GM23338 (cell line): Measurements from ENCODE around the gene ACSF3. TPM values are rescaled to one million over a fixed set of nuclear protein-coding genes. Genes with fewer than 3 reads are reported as not detected.

Source experiments
- ATAC-seq: fragments of 200-7000 bp; cut with Tn5 transposase; 3 replicates; pipeline ENCODE4 v1.9.1; 2020
- DNase-seq: peaks from one replicate; pipeline ENCODE4 v3.0.0-alpha.2; 2015; ENCODE audit warnings: low spot score
- H2AFZ ChIP-seq: fragments of 200-600 bp; sonication (generic); 2 replicates; pipeline ENCODE4 v1.8.0; 2016; ENCODE audit warnings: antibody characterized with exemption, mild to moderate bottlenecking, moderate library complexity
- H3F3A ChIP-seq: fragments of 200-600 bp; sonication (generic); replicated peaks from 2 replicates; pipeline ENCODE4 v1.8.0; 2017; ENCODE audit warnings: antibody characterized with exemption, mixed run types, low read depth
- H3K27ac ChIP-seq: fragments of 200-600 bp; sonication (generic); 2 replicates; pipeline ENCODE4 v1.6.1; 2016; ENCODE audit warnings: low read depth
- H3K27me3 ChIP-seq: fragments of 200-600 bp; sonication (generic); 2 replicates; pipeline ENCODE4 v1.8.0; 2016; ENCODE audit warnings: mild to moderate bottlenecking, mixed run types, moderate library complexity; ENCODE audit not compliant: insufficient read depth
- H3K36me3 ChIP-seq: fragments of 200-600 bp; sonication (generic); 2 replicates; pipeline ENCODE4 v1.8.0; 2016; ENCODE audit warnings: mild to moderate bottlenecking; ENCODE audit not compliant: insufficient read depth
- H3K4me1 ChIP-seq: fragments of 200-600 bp; sonication (generic); 2 replicates; pipeline ENCODE4 v1.8.0; 2016; ENCODE audit warnings: mild to moderate bottlenecking, moderate library complexity; ENCODE audit not compliant: insufficient read depth
- H3K4me2 ChIP-seq: fragments of 200-600 bp; sonication (generic); 2 replicates; pipeline ENCODE4 v1.7.1; 2017; ENCODE audit warnings: mixed run types
- H3K4me3 ChIP-seq: fragments of 200-600 bp; sonication (generic); 2 replicates; pipeline ENCODE4 v1.6.1; 2016; ENCODE audit warnings: mixed run types
- H3K79me2 ChIP-seq: fragments of 200-600 bp; sonication (generic); replicated peaks from 2 replicates; pipeline ENCODE4 v1.8.0; 2017; ENCODE audit warnings: mild to moderate bottlenecking; ENCODE audit not compliant: insufficient read depth
- H3K9me2 ChIP-seq: fragments of 200-600 bp; sonication (generic); 2 replicates; pipeline ENCODE4 v1.8.0; 2017; ENCODE audit not compliant: insufficient read depth
- H4K20me1 ChIP-seq: fragments of 200-600 bp; sonication (generic); replicated peaks from 2 replicates; pipeline ENCODE4 v1.8.0; 2017; ENCODE audit warnings: mild to moderate bottlenecking; ENCODE audit not compliant: insufficient read depth
- H3K27ac Mint-ChIP-seq: 2 replicates; pipeline ENCODE4 v1.8.0; 2020; ENCODE audit warnings: inconsistent platforms, mild to moderate bottlenecking, moderate library complexity, mixed read lengths
- H3K27me3 Mint-ChIP-seq: 3 replicates; pipeline ENCODE4 v1.8.0; 2022; ENCODE audit warnings: low read depth, mild to moderate bottlenecking, moderate library complexity, mixed read lengths, inconsistent platforms; ENCODE audit not compliant: insufficient read depth, poor library complexity
- H3K36me3 Mint-ChIP-seq: 3 replicates; pipeline ENCODE4 v1.8.0; 2021; ENCODE audit warnings: low read depth, mild to moderate bottlenecking, inconsistent platforms, moderate library complexity, mixed read lengths
- H3K4me1 Mint-ChIP-seq: 3 replicates; pipeline ENCODE4 v1.8.0; 2020; ENCODE audit warnings: mild to moderate bottlenecking, inconsistent platforms, mixed read lengths
- H3K4me3 Mint-ChIP-seq: 3 replicates; pipeline ENCODE4 v1.8.0; 2021; ENCODE audit warnings: moderate library complexity, mild to moderate bottlenecking, inconsistent platforms, mixed read lengths
- H3K9me3 Mint-ChIP-seq: 3 replicates; pipeline ENCODE4 v1.8.0; 2020; ENCODE audit warnings: moderate library complexity, mild to moderate bottlenecking, inconsistent platforms, mixed read lengths
- CTCF ChIP-seq, 2 experiments: fragments of 200-600 bp in 1 of 2; sonication (generic) in 1 of 2; conservative IDR thresholded peaks; 2 replicates each; pipeline versions ENCODE4 v1.5.1 to v1.6.1; 2016 to 2017; ENCODE audit warnings: antibody characterized with exemption in 2 of 2, low read depth in 2 of 2, mild to moderate bottlenecking in 2 of 2, moderate library complexity in 1 of 2
- ETS1 ChIP-seq: IDR thresholded peaks from 2 replicates; pipeline ENCODE4 v1.6.1; 2016; ENCODE audit warnings: antibody characterized with exemption
- EZH2 ChIP-seq: fragments of 200-600 bp; sonication (generic); IDR thresholded peaks from one replicate; pipeline ENCODE4 v1.8.0; 2017; ENCODE audit warnings: antibody characterized with exemption, mild to moderate bottlenecking, low read depth; ENCODE audit not compliant: unreplicated experiment
- EZH2phosphoT487 ChIP-seq: fragments of 200-600 bp; sonication (generic); IDR thresholded peaks from one replicate; pipeline ENCODE4 v1.8.1; 2018; ENCODE audit warnings: antibody characterized with exemption; ENCODE audit not compliant: unreplicated experiment
- NANOG ChIP-seq: IDR thresholded peaks from 2 replicates; pipeline ENCODE4 v1.6.1; 2016; ENCODE audit warnings: antibody characterized with exemption, borderline replicate concordance
- POLR2AphosphoS5 ChIP-seq: IDR thresholded peaks from 2 replicates; pipeline ENCODE4 v1.6.1; 2016; ENCODE audit warnings: antibody characterized with exemption, low read depth
- REST ChIP-seq: IDR thresholded peaks from one replicate; pipeline ENCODE4 v1.6.1; 2018; ENCODE audit warnings: antibody characterized with exemption; ENCODE audit not compliant: unreplicated experiment
- ZNF114 ChIP-seq: fragments of 250-450 bp; sonication (Bioruptor Pico); IDR thresholded peaks from 2 replicates; pipeline ENCODE4 v1.5.0; 2020; ENCODE audit warnings: mild to moderate bottlenecking, moderate library complexity
- polyA plus RNA-seq: library from polyadenylated mRNA; unstranded; fragments of >200 nt; fragmentation: Nextera tagmentation; extraction: Ambion mirVana; gene quantifications from 2 replicates; pipeline ENCODE4 v1.2.1, GENCODE V29; 2016
- total RNA-seq: library from RNA; depleted of rRNA; stranded (reverse); fragments of >200 nt; shearing (Covaris generic); gene quantifications from 2 replicates; pipeline ENCODE4 v1.2.3, GENCODE V29; 2014
- TF ChIP-seq, protein P1 (sequence below): fragments of 250-450 bp; sonication (Bioruptor Pico); IDR thresholded peaks from 2 replicates; pipeline ENCODE4 v1.5.0; 2020; ENCODE audit warnings: mild to moderate bottlenecking, moderate library complexity

ACSF3 gene
- total and polyA plus RNA-seq, 2 experiments from 2014 or later = 12.8 to 23.1 TPM

DNA sequence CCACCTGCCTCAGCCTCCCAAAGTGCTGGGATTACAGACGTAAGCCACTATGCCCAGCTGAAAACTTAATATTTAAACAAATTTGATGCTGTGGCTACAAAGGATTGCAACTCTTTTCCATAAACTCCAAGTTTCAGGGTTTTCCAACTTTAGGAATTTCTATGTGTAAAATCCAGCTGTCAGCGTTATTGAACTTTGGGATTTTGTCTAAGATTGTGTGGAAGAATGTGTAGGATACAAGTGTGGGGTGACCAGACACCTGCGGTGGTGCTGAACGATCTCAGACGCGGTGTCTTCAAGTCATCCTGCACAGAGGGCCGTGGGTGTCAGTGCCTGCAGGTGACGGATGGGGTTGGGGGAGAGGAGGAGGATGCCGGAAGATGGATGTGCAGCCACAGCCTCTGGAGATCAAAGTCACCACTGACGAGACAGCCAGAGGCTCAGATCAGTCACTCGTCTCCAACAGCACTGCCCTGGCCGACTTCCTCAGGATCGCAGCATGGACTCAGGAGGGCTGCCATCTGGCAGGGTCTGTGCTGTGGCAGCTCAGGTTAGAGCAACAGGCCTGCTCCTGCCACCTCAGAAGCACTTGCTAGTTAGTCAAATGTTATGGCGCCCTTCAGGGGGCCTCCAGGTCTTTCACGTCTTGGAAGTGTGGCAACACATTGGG, 13.0 kb downstream of the ACSF3 start:
- Histone ChIP-seq H3K27me3 (no peaks in the 10 kb centered on the region), H3K4me1 (no peaks in the 10 kb centered on the region), H3K36me3 (no peaks in the 10 kb centered on the region), H4K20me1 (peaks cover 3% of the 10 kb centered on the region; the same call in 1 of the 2 replicates), H3F3A (no peaks in the 10 kb centered on the region), H3K4me3 (no peak overlapping the region), H3K27ac (no peak overlapping the region), H3K79me2 (peaks cover 9% of the 10 kb centered on the region), H2AFZ (no peak overlapping the region), H3K9me2 (no peaks in the 10 kb centered on the region), H3K4me2 (no peak overlapping the region)
- Mint-ChIP-seq H3K9me3 (no peaks in the 10 kb centered on the region), H3K4me1 (no peaks in the 10 kb centered on the region), H3K36me3 (peaks cover 44% of the 10 kb centered on the region), H3K27me3 (peaks cover 5% of the 10 kb centered on the region), H3K27ac (no peak overlapping the region), H3K4me3 (no peak overlapping the region)
- ATAC-seq = no peak
- DNase-seq = no peak
- no peak for TF ChIP-seq ZNF114 (CRISPR knock-in tag)
- TF ChIP-seq, protein P1, sequence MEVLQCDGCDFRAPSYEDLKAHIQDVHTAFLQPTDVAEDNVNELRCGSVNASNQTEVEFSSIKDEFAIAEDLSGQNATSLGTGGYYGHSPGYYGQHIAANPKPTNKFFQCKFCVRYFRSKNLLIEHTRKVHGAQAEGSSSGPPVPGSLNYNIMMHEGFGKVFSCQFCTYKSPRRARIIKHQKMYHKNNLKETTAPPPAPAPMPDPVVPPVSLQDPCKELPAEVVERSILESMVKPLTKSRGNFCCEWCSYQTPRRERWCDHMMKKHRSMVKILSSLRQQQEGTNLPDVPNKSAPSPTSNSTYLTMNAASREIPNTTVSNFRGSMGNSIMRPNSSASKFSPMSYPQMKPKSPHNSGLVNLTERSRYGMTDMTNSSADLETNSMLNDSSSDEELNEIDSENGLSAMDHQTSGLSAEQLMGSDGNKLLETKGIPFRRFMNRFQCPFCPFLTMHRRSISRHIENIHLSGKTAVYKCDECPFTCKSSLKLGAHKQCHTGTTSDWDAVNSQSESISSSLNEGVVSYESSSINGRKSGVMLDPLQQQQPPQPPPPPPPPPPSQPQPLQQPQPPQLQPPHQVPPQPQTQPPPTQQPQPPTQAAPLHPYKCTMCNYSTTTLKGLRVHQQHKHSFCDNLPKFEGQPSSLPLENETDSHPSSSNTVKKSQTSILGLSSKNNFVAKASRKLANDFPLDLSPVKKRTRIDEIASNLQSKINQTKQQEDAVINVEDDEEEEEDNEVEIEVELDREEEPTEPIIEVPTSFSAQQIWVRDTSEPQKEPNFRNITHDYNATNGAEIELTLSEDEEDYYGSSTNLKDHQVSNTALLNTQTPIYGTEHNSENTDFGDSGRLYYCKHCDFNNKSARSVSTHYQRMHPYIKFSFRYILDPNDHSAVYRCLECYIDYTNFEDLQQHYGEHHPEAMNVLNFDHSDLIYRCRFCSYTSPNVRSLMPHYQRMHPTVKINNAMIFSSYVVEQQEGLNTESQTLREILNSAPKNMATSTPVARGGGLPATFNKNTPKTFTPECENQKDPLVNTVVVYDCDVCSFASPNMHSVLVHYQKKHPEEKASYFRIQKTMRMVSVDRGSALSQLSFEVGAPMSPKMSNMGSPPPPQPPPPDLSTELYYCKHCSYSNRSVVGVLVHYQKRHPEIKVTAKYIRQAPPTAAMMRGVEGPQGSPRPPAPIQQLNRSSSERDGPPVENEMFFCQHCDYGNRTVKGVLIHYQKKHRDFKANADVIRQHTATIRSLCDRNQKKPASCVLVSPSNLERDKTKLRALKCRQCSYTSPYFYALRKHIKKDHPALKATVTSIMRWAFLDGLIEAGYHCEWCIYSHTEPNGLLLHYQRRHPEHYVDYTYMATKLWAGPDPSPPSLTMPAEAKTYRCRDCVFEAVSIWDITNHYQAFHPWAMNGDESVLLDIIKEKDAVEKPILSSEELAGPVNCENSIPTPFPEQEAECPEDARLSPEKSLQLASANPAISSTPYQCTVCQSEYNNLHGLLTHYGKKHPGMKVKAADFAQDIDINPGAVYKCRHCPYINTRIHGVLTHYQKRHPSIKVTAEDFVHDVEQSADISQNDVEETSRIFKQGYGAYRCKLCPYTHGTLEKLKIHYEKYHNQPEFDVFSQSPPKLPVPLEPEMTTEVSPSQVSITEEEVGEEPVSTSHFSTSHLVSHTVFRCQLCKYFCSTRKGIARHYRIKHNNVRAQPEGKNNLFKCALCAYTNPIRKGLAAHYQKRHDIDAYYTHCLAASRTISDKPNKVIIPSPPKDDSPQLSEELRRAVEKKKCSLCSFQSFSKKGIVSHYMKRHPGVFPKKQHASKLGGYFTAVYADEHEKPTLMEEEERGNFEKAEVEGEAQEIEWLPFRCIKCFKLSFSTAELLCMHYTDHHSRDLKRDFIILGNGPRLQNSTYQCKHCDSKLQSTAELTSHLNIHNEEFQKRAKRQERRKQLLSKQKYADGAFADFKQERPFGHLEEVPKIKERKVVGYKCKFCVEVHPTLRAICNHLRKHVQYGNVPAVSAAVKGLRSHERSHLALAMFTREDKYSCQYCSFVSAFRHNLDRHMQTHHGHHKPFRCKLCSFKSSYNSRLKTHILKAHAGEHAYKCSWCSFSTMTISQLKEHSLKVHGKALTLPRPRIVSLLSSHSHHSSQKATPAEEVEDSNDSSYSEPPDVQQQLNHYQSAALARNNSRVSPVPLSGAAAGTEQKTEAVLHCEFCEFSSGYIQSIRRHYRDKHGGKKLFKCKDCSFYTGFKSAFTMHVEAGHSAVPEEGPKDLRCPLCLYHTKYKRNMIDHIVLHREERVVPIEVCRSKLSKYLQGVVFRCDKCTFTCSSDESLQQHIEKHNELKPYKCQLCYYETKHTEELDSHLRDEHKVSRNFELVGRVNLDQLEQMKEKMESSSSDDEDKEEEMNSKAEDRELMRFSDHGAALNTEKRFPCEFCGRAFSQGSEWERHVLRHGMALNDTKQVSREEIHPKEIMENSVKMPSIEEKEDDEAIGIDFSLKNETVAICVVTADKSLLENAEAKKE = no peak

- H3K27ac ChIP-seq = no peak overlapping the region
- no peaks in the 10 kb centered on the region for H3K36me3 ChIP-seq
- no peak overlapping the region for H2AFZ ChIP-seq
- H3F3A ChIP-seq = no peaks in the 10 kb centered on the region
- Mint-ChIP-seq H3K27me3 (peaks cover 5% of the 10 kb centered on the region), H3K4me3 (no peak overlapping the region), H3K27ac (no peak overlapping the region), H3K9me3 (no peaks in the 10 kb centered on the region), H3K36me3 (peaks cover 43% of the 10 kb centered on the region), H3K4me1 (no peaks in the 10 kb centered on the region)
- H3K4me1 ChIP-seq = no peaks in the 10 kb centered on the region
- H3K79me2 ChIP-seq = peaks cover 9% of the 10 kb centered on the region
- no peak overlapping the region for H3K4me2 ChIP-seq
- ATAC-seq = no peak
- H4K20me1 ChIP-seq = peaks cover 3% of the 10 kb centered on the region; the same call in 1 of the 2 replicates
- no peaks in the 10 kb centered on the region for H3K27me3 ChIP-seq
- no peak overlapping the region for H3K4me3 ChIP-seq
- DNase-seq = no peak
- H3K9me2 ChIP-seq = no peaks in the 10 kb centered on the region
- no peak for TF ChIP-seq POLR2AphosphoS5
- TF ChIP-seq ETS1 = no peak
- TF ChIP-seq EZH2phosphoT487 = no peak
- TF ChIP-seq REST = no peak
- TF ChIP-seq EZH2 = no peak
- TF ChIP-seq CTCF (conservative IDR thresholded peaks at IDR 0.05; ENCODE audit: low read depth in 2 of 2) = no peak
- TF ChIP-seq NANOG = no peak
Measured at GRCh38 chr16:89107203-89107582, 13.5 kb downstream of the ACSF3 start.
